BJ (cell line): ENCODE results near the gene WASL. TPM values are rescaled to one million over a fixed set of nuclear protein-coding genes. Genes with fewer than 3 reads are reported as not detected.
"Not testable (repeated sequence)": the region's sequence is repeated elsewhere in the genome, so short reads cannot be mapped to it uniquely, and the experiment has no call there.

ENCODE experiments used
- CTCF ChIA-PET: fragments of 350-600 bp; formaldehyde crosslinking; extraction: SDS; loops from one replicate; lab custom pipeline; 2021; ENCODE audit warnings: antibody characterized with exemption, inconsistent platforms; lab: Yijun Ruan, JAX
- POLR2A ChIA-PET: fragments of 300-600 bp; sonication (Branson Sonifier 250); formaldehyde crosslinking; extraction: SDS; loops from one replicate; lab custom pipeline; 2021; ENCODE audit warnings: antibody characterized with exemption; lab: Charles Lee
- DNase-seq: peaks from one replicate; pipeline ENCODE4 v3.0.0-alpha.2; 2011; ENCODE audit warnings: low read depth
- H3K27me3 ChIP-seq: 2 replicates; pipeline ENCODE4 v1.6.0; 2011; ENCODE audit warnings: low read length; ENCODE audit not compliant: control insufficient read depth, insufficient read depth
- H3K36me3 ChIP-seq: 2 replicates; pipeline ENCODE4 v1.5.1; 2011; ENCODE audit warnings: low read length; ENCODE audit not compliant: control insufficient read depth, insufficient read depth
- H3K4me3 ChIP-seq: 2 replicates; pipeline ENCODE4 v1.5.1; 2011; ENCODE audit warnings: low read depth, mild to moderate bottlenecking, control low read depth, low read length
- CTCF ChIP-seq: IDR thresholded peaks from 2 replicates; pipeline ENCODE4 v1.5.1; 2011; ENCODE audit warnings: low read depth, mild to moderate bottlenecking, control low read depth, inconsistent platforms, low read length, moderate library complexity; ENCODE audit not compliant: insufficient read depth
- polyA plus RNA-seq: library from polyadenylated mRNA; depleted of rRNA; stranded (reverse); fragments of >200 nt; gene quantifications from 2 replicates; pipeline ENCODE4 v1.2.3, GENCODE V29; 2011

The WASL gene
- polyA plus RNA-seq, 1 experiment = 4.0 TPM

- no peak for DNase-seq
- H3K36me3 ChIP-seq = no peaks in the 10 kb centered on the region
- no peak for TF ChIP-seq CTCF
- H3K27me3 ChIP-seq = no peaks in the 10 kb centered on the region
- ChIA-PET POLR2A (no interaction called here), CTCF (interaction anchor here (0.6 kb wide), 1 partner anchor 12 kb away, joined by 3 read pairs; no protein-coding TSS in a partner anchor)
- H3K4me3 ChIP-seq = no peak overlapping the region
Observed at GRCh38 chr7:123738808-123739207, 10.0 kb downstream of the WASL start.

GRCh38 chr7:123738356-123738755 is 10.4 kb downstream of the WASL start:
- H3K27me3 ChIP-seq = no peaks in the 10 kb centered on the region
- ChIA-PET CTCF (interaction anchor here (0.6 kb wide), 1 partner anchor 11 kb away, joined by 3 read pairs; no protein-coding TSS in a partner anchor), POLR2A (no interaction called here)
- no peaks in the 10 kb centered on the region for H3K36me3 ChIP-seq
- no peak for TF ChIP-seq CTCF
- no peak for DNase-seq
- no peak overlapping the region for H3K4me3 ChIP-seq

- POLR2A ChIA-PET, H3K27me3 ChIP-seq, H3K36me3 ChIP-seq, DNase-seq, H3K4me3 ChIP-seq: not testable (repeated sequence)
- CTCF ChIA-PET = interaction anchor here (0.6 kb wide), 1 partner anchor 10 kb away, joined by 3 read pairs; no protein-coding TSS in a partner anchor
Observed at GRCh38 chr7:123737168-123737674, 11.6 kb downstream of the WASL start.

GRCh38 chr7:123735539-123735938 is 13.3 kb downstream of the WASL start:
- CTCF ChIA-PET = no interaction called here
- Histone ChIP-seq H3K36me3 (no peaks in the 10 kb centered on the region), H3K4me3 (no peak overlapping the region), H3K27me3 (no peaks in the 10 kb centered on the region)
- TF ChIP-seq CTCF = no peak
- POLR2A ChIA-PET = no interaction called here
- no peak for DNase-seq

GRCh38 chr7:123734498-123734897 is 14.3 kb downstream of the WASL start:
- no peaks in the 10 kb centered on the region for H3K27me3 ChIP-seq
- no peaks in the 10 kb centered on the region for H3K36me3 ChIP-seq
- no peak overlapping the region for H3K4me3 ChIP-seq
- TF ChIP-seq CTCF = no peak
- DNase-seq = no peak
- ChIA-PET POLR2A (no interaction called here), CTCF (no interaction called here)
